HG02870 (cell line): ENCODE results near the gene CDK19.
A peak's percentile ranks its signal among the peaks of the same experiment; 100 is the strongest.
"Not testable (repeated sequence)": the region's sequence is repeated elsewhere in the genome, so short reads cannot be mapped to it uniquely, and the experiment has no call there.

Source experiments
- ATAC-seq: cut with Tn5 transposase; IDR thresholded peaks from one replicate; pipeline ENCODE4 v1.9.1; 2021; ENCODE audit warnings: mild to moderate bottlenecking, moderate library complexity; ENCODE audit not compliant: unreplicated experiment

Gene CDK19

DNA sequence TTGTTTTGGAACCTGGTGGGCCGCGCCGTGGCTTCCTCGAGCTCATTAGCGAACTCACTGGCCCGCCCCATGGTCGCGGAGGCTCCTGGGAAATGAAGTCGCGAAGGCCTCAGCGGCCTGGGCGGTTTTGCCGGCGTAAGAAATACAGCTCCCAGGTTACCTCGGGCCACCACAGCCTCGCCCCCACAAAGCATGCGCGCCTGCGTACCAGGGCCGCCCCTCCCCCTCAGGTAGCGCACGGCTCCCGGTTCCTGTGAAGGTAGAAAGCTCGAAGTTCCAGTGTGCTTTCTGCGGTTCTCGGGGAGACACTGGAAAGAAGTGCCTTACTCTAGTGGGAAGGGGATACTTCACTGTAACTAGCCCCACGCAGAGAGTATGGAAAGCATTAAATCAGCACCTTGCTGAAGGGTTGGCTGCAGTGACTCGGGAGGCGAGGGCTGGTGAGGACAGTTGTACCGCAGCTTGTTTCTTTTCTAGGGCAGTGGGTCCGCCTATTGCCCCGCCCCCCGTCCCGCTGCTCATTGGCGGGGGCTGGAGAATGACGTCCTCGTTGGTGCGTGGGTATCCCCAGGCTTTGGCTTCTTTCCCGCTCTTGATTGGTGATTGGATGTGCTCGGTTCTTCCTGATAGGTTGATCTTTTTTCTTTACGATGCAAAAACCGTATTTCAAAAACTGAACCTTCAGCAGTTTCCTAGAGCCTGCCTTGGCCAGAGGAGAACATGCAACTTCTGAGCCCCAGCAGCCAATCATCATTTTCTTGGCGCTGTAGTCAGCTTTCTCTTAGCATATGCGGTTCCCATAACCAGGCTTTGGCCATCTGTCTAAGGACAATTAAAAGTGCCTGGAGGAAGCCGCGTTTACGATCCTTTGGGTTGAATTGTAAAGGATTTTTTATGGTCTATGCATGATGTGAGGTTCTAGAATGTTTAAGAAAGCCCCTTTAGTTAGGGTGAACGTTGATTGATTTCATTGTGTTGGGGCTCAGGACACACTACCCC, at the start of gene CDK19:
CDK19 (minus strand) TSS at position 59 of the 999 bp plus-strand sequence. CDS start 333 bp downstream, outside the sequence.
- ATAC-seq, result peak; percentile 73

DNA sequence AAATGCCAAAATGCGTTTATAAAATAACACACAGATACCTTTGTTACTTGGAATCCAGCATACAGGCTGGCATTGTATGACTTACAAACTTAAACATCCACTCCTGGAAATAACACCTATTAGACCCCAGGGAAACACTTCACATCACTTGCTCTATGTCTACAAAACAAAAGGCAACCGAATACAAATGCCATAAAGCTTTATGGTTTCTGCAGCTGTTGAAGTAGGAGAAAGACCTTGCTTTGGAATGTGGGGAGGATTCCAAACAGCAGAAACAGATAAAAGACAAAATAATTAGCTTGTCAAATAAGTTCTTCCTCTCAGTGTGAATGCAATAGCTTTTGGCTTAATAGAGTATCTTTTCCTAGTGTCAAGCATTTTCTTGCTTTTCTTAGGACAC, 49.6 kb upstream of the CDK19 start:
- no peak for ATAC-seq

DNA sequence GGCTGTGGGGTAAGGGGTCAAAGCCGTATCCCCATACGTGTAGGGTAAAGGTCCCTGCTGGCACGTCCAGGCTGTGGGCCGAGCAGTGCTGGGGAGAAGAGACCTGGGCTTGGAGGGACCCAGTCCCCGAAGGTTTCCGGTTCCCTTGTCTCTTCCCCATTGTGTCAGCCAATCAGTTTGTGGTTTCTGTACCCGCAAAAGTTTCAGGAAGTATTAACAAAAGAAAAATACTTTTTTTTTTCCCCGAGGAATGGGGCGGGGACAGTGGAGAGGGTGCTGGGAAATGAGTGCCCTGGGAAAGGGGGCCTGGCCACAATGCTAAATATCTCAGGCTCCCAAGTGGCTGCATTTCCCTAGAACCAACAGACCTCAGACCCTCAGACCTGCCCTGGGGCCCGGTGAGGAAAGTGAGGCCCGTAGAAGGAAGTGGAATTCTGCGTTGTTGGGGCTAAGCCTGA, 44.1 kb upstream of the CDK19 start:
- ATAC-seq, result no peak

DNA sequence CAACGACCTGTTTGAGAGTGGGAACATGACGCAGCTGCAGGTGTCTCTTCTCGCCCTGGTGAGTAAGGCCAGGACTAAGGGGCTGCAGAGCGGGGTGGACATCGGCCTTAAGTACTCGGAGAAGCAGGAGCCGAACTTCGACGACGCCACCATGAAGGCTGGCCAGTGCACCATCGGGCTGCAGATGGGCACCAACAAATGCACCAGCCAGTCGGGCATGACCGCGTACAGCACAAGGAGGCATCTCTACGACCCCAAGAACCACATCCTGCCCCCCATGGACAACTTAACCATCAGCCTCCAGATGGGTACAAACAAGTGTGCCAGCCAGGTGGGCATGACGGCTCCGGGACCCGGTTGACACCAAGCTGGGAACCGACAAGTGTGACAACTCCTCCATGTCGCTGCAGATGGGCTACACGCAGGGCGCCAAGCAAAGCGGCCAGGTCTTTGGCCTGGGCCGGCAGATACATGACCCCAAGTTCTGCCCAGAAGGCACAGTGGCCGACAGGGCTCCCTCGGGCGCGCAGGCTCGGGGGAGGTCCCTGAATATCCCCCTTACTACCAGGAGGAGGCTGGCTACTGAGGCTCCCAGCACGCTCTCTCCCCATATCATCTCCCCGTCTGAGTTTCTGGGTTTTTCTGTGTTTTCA, 43.4 kb upstream of the CDK19 start:
- no peak for ATAC-seq

DNA sequence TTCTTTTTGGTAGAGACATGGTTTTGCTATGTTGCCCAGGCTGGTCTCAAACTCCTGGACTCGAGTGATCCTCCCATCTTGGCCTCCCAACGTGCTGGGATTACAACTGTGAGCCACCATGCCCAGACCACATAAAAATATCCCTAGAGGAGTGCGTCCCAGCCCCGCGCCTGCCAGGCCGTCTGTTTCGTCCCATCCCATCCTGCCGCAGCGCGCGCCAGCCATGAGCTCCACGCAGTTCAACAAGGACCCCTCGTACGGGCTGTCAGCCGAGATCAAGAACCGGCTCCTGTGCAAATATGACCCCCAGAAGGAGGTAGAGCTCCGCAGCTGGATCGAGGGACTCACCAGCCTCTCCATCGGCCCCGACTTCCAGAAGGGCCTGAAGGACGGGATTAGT, 42.7 kb upstream of the CDK19 start:
- ATAC-seq, result no peak

DNA sequence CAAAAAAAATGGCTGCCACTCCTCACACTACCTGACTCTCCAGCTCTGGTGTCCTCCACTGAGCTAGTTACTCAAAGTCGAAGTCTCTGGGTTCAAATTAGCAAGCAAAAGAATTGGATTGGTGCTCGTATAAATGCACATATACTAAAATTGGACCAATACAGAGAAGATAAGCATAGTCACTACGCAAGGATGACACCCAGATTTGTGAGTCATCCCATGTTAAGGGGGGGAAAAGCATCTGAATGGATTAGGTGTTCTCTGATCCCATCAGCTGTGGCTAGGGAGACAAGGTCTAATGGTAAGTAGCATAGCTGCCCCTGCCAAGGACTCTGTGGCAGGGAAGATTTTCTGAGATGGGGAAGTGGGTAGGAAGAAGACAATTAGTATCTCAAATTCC, 41.0 kb upstream of the CDK19 start:
- ATAC-seq, result no peak

DNA sequence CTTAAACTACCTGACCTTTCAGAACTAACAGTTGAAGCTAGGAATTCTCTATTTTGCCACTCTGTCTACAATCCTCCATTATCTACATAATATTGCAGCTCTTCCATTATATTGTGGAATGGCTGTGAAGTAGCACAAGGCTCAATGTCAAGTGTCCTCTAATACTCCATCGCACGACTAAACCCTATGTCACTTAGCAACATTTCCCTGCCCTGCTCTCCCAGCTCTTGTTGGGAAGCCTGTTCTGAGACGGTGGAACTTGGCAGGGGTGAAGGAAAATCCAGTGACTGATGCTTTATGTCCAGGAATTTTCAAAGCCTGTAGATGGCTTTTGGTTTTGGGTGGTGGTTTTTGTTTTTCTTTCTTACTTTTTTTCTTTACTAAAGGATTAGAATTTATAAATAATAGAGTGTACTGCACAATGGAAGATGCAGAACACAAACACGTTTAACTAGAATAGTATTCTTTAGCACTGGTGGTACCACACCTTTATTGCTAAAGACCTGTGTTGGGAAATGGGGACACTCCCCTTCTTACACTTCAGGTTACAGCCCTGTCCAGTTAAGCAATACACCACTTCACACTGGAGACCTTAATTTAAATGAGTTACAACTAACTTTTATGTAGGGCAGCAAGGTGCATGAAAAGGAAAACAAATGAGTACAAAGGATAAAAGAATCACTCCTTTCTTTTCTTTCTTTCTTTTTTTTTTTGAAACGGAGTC, 38.6 kb upstream of the CDK19 start:
- no peak for ATAC-seq

DNA sequence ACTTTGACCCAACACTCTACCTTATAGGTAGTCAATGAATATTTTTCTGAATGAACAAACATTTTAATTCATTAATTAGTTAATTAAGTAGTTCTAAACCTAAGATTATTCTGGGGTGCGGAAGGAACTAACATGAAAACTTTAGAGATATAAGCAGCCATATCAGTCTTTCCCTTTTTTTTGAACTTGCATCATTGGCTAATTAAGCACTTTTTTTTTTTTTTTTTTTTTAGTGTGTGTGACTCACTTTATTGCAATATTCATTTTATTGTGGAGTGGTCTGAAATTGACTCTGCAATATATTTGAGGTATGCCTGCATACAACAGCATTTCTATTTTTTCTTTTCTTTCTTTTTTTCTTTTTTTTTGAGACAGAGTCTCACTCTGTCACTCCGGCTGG, 37.5 kb upstream of the CDK19 start:
- ATAC-seq, result no peak

DNA sequence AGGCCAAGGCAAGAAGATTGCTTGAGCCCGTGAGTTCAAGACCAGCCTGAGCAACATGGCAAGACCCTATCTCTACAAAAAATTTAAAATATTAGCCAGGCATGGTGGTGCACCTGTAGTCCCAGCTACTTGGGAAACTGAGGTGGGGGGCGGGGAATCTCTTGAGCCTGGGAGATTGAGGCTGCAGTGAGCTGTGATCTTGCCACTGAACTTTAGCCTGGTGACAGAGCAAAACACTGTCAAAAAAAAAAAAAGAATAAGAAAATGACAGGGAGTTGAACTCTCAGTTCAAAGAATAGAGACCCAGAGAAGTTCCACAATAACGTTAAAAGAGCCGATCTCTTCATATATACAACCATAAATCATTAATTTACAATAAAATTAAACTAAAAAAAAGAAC, 34.5 kb upstream of the CDK19 start:
- ATAC-seq, result no peak

DNA sequence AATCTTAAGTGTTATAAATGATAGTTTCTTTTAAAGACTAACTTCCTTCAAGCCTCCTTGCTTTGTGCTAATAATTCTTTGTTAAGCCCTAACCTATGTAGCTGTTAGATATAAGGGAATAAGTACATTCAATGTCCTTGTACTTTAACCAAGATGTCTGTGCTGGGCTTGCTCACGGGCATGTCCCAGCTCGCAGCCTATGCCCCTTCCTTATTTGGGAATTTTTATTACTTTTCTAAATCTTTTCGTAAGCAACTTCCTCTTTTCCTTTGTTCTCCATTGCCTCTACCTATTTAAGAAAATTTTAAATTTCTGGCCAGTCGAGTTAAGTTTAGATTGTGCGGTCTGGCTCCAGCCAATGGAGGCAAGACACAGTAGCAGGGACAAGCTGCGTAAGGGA, 26.0 kb upstream of the CDK19 start:
- ATAC-seq, result no peak

DNA sequence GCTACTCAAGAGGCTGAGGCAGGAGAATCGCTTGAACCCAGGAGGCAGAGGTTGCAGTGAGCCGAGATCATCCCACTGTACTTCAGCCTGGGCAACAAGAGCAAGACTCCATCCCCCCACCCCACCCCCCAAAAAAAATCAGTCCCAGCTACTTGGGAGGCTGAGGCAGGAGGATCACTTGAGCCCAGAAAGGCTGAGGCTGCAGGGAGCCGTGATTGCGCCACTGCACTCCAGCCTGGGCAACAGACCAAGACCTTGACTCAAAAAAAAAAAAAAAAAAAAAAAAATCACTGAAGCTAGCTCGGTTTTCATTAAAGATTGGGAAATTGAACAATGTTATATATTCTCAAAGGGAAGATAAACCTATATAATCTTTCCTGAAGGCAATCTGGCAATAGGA, 20.5 kb upstream of the CDK19 start:
- not testable (repeated sequence) for ATAC-seq

DNA sequence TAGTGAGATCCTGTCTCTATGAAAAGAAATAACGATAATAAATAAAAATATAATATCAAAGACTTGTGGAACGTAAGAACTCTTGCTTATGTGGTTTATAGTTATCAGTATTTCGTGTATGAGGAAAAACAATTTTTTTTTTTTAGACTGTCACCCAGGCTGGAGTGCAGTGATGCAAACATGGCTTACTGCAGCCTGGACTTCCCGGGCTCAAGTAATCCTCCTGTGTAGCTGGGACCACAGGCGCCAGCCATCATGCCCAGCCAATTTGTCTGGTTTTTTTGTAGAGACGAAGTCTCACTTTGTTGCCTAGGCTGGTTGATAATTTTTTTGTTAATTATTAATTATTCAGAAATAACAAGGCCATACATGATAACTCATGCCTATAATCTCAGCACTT, 18.6 kb upstream of the CDK19 start:
- ATAC-seq, result no peak

DNA sequence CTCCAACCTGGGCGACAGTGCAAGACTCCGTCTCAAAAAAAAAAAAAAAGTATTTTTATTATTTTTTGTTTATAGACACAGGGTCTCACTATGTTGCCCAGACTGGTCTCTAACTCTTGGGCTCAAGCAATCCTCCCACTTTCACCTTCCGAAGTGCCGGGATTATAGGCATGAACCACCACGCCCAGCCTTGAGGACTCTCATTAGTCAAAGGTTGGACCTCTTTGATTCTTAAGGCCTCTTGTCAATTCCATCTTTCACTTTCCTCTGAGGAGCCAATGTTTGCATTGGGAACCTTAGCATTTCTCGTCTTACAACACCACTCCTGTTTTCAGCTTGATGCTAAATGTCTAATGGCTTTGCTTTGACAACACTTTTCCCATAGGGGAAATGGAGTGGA, 16.1 kb upstream of the CDK19 start:
- no peak for ATAC-seq

DNA sequence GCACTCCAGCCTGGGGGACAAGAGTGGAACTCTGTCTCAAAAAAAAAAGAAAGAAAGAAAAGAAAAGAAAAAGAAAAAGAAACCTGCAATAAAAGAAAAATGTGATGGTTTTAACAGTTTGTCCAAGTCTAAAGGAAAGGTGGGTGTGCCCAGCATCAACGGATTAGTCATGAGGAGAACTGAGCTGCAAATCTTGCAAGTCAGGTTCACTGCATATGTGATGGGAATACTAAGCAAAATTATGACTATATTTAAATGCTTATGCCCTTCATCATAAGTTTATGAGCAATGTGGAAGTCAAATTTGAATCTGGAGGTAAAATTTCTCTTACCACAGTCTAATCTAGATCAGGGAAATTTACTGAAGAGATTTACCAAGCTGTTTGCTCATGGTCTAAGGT, 13.1 kb upstream of the CDK19 start:
- no peak for ATAC-seq

DNA sequence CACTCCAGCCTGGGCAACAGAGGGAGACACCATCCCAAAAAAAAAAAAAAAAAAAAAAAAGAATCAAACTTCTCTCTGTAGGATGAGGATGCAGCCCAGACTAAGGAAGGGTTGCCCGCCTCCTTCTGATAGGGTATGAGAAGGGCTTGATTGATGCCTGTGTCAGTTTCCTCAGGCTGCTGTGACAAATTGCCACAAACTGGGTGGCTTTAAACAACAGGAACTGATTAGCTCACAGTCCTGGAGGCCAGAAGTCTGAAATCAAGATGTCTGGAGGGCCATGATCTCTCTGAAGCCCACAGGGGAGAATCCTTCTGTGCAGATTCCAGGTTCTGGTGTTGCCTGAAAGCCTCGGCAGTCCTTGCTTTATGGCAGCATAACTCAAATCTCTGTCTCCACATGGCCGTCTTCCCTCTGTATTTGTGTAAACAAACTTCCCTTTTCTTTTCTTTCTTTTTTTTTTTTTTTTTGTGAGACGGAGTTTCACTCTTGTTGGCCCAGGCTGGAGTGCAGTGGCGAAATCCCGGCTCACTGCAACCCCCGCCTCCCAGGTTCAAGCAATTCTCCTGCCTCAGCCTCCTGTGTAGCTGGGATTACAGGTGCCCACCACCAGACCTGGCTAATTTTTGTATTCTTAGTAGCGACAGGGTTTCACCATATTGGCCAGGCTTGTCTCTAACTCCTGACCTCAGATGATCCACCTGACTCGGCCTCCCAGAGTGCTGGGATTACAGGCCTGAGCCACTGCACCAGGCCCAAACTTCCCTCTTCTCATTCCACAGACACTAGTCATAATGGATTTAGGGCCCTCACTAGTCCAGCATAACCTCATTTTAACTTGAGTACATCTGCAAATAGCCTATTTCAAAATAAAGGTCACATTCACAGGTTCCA, 11.2 kb upstream of the CDK19 start:
- ATAC-seq, result no peak

DNA sequence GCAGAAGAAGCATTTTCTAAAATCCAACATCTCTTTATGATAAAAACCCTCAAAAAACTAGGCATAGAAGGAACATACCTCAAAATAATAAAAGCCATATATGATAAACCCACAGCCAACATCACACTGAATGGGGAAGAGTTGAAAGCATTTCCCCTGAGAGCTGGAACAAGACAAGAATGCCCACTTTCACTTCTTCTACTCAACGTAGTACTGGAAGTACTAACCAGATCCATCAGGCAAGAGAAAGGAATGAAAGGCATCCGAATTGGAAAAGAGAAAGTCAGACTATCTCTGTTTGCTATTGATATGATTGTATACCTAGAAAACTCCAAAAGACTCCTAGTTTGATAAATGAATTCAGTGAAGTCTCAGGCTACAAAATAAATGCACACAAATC, 7.9 kb upstream of the CDK19 start:
- no peak for ATAC-seq

DNA sequence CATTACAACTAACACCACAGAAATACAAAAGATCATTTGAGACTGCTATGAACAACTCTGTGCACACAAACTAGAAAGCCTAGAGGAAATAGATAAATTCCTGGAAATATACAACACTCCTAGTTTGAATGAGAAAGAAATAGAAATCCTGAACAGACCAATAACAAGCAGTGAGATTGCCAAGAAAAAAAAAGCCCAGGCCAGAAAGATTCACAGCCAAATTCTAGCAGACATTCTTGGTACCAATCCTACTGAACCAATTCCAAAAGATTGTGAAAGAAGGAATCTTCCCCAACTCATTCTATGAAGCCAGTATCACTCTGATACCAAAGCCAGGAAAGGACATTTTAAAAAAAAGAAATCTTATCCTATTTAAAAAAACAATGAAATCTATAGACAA, 7.0 kb upstream of the CDK19 start:
- ATAC-seq, result no peak

DNA sequence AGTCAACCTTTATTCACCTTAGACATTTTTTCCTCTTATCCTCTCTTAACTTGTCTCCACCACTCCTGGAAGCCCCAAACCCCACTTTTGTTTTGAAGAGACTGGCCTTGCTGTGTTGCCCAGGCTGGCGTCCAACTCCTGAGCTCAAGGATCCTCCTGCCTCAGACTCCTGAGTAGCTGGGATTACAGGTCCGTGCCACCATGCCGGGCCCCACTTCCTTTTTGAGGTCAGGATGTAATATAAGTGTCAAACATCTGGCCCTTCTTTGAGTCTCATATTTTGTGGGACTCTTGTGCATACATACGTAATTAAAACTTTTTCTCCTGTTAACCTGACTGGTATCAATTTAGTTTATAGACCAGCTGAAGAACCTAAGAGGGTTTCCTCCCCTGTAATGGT, 1.4 kb upstream of the CDK19 start:
- no peak for ATAC-seq

DNA sequence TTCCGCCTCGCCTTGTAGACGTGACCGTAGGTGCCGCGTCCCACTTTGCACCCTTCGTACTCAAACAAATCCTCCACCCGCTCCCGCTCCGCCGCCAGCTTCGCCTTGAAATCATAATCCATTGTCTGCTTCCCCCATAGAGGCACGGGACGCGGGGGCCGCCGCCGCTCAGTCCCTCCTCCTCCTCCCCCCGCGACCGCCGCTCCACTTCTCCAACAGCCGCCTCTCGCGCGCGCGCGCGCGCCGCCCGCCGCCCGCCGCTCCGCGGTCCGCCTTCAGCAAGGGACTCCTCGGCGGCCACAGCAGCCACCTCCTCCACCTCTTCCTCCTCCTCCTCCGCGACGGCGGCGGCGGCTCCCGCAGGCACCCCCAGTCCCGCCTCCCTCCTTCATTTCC, 256 bp downstream of the CDK19 start:
- peak; percentile 1 for ATAC-seq
